Measurements from ENCODE around the gene A4GNT. TPM values are rescaled to one million over a fixed set of nuclear protein-coding genes. Genes with fewer than 3 reads are reported as not detected.
"Not testable (repeated sequence)": the region's sequence is repeated elsewhere in the genome, so short reads cannot be mapped to it uniquely, and the experiment has no call there.

The A4GNT gene
- total RNA-seq, 2 experiments from 2014 or later, result not detected

GRCh38 chr3:138092023-138092422 is 40.2 kb downstream of the A4GNT start:
- Histone ChIP-seq H3K27ac (ENCODE audit: low read depth in 1 of 2, low read length in 2 of 2) (no peak overlapping the region), H3K4me1 (ENCODE audit: insufficient read depth, low read length) (no peaks in the 10 kb centered on the region), H3K9me3 (ENCODE audit: control insufficient read depth in 1 of 2, insufficient read depth in 1 of 2, low read length in 2 of 2) (no peaks in the 10 kb centered on the region), H3K36me3 (ENCODE audit: insufficient read depth, low read length) (no peaks in the 10 kb centered on the region), H3K4me3 (ENCODE audit: low read length) (no peak overlapping the region), H3K27me3 (ENCODE audit: control insufficient read depth in 1 of 2, insufficient read depth in 2 of 2, low read length in 2 of 2) (no peaks in the 10 kb centered on the region)
- DNase-seq (no peak), ATAC-seq (ENCODE audit: poor library complexity) (no peak)
- intact Hi-C loops (cut with DNase I, micrococcal nuclease), result no loop called here
- no peak for TF ChIP-seq CTCF (IDR thresholded peaks at IDR 0.05)
- Mint-ChIP-seq H3K36me3 (ENCODE audit: low read depth) (no peaks in the 10 kb centered on the region), H3K4me3 (no peak overlapping the region), H3K27me3 (peaks cover 22% of the 10 kb centered on the region), H3K4me1 (ENCODE audit: low read depth) (no peaks in the 10 kb centered on the region), H3K27ac (no peak overlapping the region), H3K9me3 (peaks cover 4% of the 10 kb centered on the region)
- CTCF ChIA-PET, result no interaction called here
- POLR2A ChIA-PET, result no interaction called here

- Mint-ChIP-seq H3K4me3 (no peak overlapping the region), H3K4me1 (ENCODE audit: low read depth) (no peaks in the 10 kb centered on the region), H3K27me3 (peaks cover 22% of the 10 kb centered on the region), H3K36me3 (ENCODE audit: low read depth) (no peaks in the 10 kb centered on the region), H3K27ac (no peak overlapping the region), H3K9me3 (peaks cover 4% of the 10 kb centered on the region)
- ATAC-seq (ENCODE audit: poor library complexity) (no peak), DNase-seq (no peak)
- intact Hi-C loops (cut with DNase I, micrococcal nuclease), result no loop called here
- H3K4me3 ChIP-seq (ENCODE audit: low read length), result no peak overlapping the region
- H3K27ac ChIP-seq (ENCODE audit: low read depth in 1 of 2, low read length in 2 of 2), result no peak overlapping the region
- CTCF ChIA-PET, result no interaction called here
- POLR2A ChIA-PET, result no interaction called here
- no peaks in the 10 kb centered on the region for H3K36me3 ChIP-seq (ENCODE audit: insufficient read depth, low read length)
- no peaks in the 10 kb centered on the region for H3K4me1 ChIP-seq (ENCODE audit: insufficient read depth, low read length)
- H3K9me3 ChIP-seq (ENCODE audit: control insufficient read depth in 1 of 2, insufficient read depth in 1 of 2, low read length in 2 of 2), result no peaks in the 10 kb centered on the region
- no peaks in the 10 kb centered on the region for H3K27me3 ChIP-seq (ENCODE audit: control insufficient read depth in 1 of 2, insufficient read depth in 2 of 2, low read length in 2 of 2)
- no peak for TF ChIP-seq CTCF (IDR thresholded peaks at IDR 0.05)
These were observed 43.1 kb downstream of the A4GNT start for GRCh38 chr3:138089091-138089490.

GRCh38 chr3:138085745-138086144 is 46.4 kb downstream of the A4GNT start:
- H3K27me3 ChIP-seq (ENCODE audit: control insufficient read depth in 1 of 2, insufficient read depth in 2 of 2, low read length in 2 of 2); CTCF ChIA-PET; H3K36me3 ChIP-seq (ENCODE audit: insufficient read depth, low read length); H3K9me3 ChIP-seq (ENCODE audit: control insufficient read depth in 1 of 2, insufficient read depth in 1 of 2, low read length in 2 of 2); H3K4me3 ChIP-seq (ENCODE audit: low read length); POLR2A ChIA-PET; H3K4me1 ChIP-seq (ENCODE audit: insufficient read depth, low read length); H3K36me3 Mint-ChIP-seq (ENCODE audit: low read depth); H3K27ac Mint-ChIP-seq; ATAC-seq (ENCODE audit: poor library complexity); H3K27ac ChIP-seq (ENCODE audit: low read depth in 1 of 2, low read length in 2 of 2); DNase-seq; H3K9me3 Mint-ChIP-seq; intact Hi-C loops (cut with DNase I, micrococcal nuclease); H3K4me3 Mint-ChIP-seq: not testable (repeated sequence)
- H3K27me3 Mint-ChIP-seq, result peaks cover 22% of the 10 kb centered on the region
- peaks cover 25% of the 10 kb centered on the region for H3K4me1 Mint-ChIP-seq (ENCODE audit: low read depth)

- Mint-ChIP-seq H3K36me3 (ENCODE audit: low read depth) (no peaks in the 10 kb centered on the region), H3K27ac (no peak overlapping the region), H3K9me3 (no peaks in the 10 kb centered on the region), H3K4me1 (ENCODE audit: low read depth) (peaks cover 25% of the 10 kb centered on the region), H3K27me3 (peaks cover 15% of the 10 kb centered on the region), H3K4me3 (no peak overlapping the region)
- peaks cover 0 to 4% of the 10 kb centered on the region in 2 experiments for H3K27me3 ChIP-seq (ENCODE audit: control insufficient read depth in 1 of 2, insufficient read depth in 2 of 2, low read length in 2 of 2)
- POLR2A ChIA-PET, result no interaction called here
- H3K9me3 ChIP-seq (ENCODE audit: control insufficient read depth in 1 of 2, insufficient read depth in 1 of 2, low read length in 2 of 2), result no peaks in the 10 kb centered on the region
- intact Hi-C loops (cut with DNase I, micrococcal nuclease), result no loop called here
- H3K4me3 ChIP-seq (ENCODE audit: low read length), result no peak overlapping the region
- TF ChIP-seq CTCF (IDR thresholded peaks at IDR 0.05), result no peak
- no peak for ATAC-seq (ENCODE audit: poor library complexity)
- no peak overlapping the region for H3K27ac ChIP-seq (ENCODE audit: low read depth in 1 of 2, low read length in 2 of 2)
- no peak for DNase-seq
- CTCF ChIA-PET, result no interaction called here
- no peaks in the 10 kb centered on the region for H3K4me1 ChIP-seq (ENCODE audit: insufficient read depth, low read length)
- H3K36me3 ChIP-seq (ENCODE audit: insufficient read depth, low read length), result no peaks in the 10 kb centered on the region
These were observed 48.0 kb downstream of the A4GNT start for GRCh38 chr3:138084196-138084595.

Measured in CD4-positive, alpha-beta T cell (primary cell).